ENCODE results near the gene KCNA5. TPM values are rescaled to one million over a fixed set of nuclear protein-coding genes. Genes with fewer than 3 reads are reported as not detected.

Gene KCNA5
- polyA plus RNA-seq, 1 donor (not counting 4 experiments of a cell fraction or from before 2014, with no cell fraction given), result not detected

- no peaks in the 10 kb centered on the region for H3K36me3 ChIP-seq (ENCODE audit: control insufficient read depth in 2 of 2, extremely low read depth in 1 of 2, insufficient read depth in 2 of 2, low read length in 2 of 2)
- no peak overlapping the region for H3K27ac ChIP-seq (ENCODE audit: control insufficient read depth, insufficient read depth, low read length)
- no peaks in the 10 kb centered on the region for H3K9me1 ChIP-seq (ENCODE audit: control insufficient read depth, extremely low read depth, insufficient read depth, low read length)
- FAIRE-seq (no peak), DNase-seq (ENCODE audit: low read depth, low spot score) (no peak)
- no peak overlapping the region for H3K4me3 ChIP-seq (ENCODE audit: control insufficient read depth in 2 of 3, extremely low read depth in 1 of 3, insufficient read depth in 2 of 3, low read depth in 1 of 3, low read length in 3 of 3)
- H3K9me3 ChIP-seq (ENCODE audit: control insufficient read depth, low read depth, low read length), result no peaks in the 10 kb centered on the region
- no peaks in the 10 kb centered on the region for H3K79me2 ChIP-seq (ENCODE audit: control insufficient read depth, insufficient read depth, low read length)
- no peak overlapping the region for H2AFZ ChIP-seq (ENCODE audit: control insufficient read depth, low read length)
- dilution Hi-C loops (cut with MboI; ENCODE audit: extremely low pct_ligation_motif_present, low sequenced_read_pairs), result no loop called here
- no peaks in the 10 kb centered on the region for H3K4me1 ChIP-seq (ENCODE audit: control insufficient read depth, extremely low read depth, insufficient read depth, low read length)
- H3K4me2 ChIP-seq (ENCODE audit: control insufficient read depth, extremely low read depth, insufficient read depth, low read depth, low read length), result no peak overlapping the region
- no peaks in the 10 kb centered on the region for H4K20me1 ChIP-seq (ENCODE audit: control insufficient read depth, extremely low read depth, insufficient read depth, low read length)
- no peak overlapping the region for H3K9ac ChIP-seq (ENCODE audit: control insufficient read depth, extremely low read depth, insufficient read depth, low read length)
- no peaks in the 10 kb centered on the region for H3K27me3 ChIP-seq (ENCODE audit: control insufficient read depth, extremely low read depth, insufficient read depth, low read length)
- TF ChIP-seq EZH2 (IDR thresholded peaks at IDR 0.05; ENCODE audit: low read length), result no peak
- no peak for TF ChIP-seq CTCF (optimal IDR thresholded peaks at IDR 0.05 in 1 of 3, IDR thresholded peaks at IDR 0.05 in 1 of 3, conservative IDR thresholded peaks at IDR 0.05 in 1 of 3; ENCODE audit: extremely low read depth in 1 of 3, insufficient read depth in 2 of 3, low read length in 3 of 3)
Observed at GRCh38 chr12:5013266-5013730, 30.4 kb upstream of the KCNA5 start.

- Histone ChIP-seq H3K9me1 (ENCODE audit: control insufficient read depth, extremely low read depth, insufficient read depth, low read length) (no peaks in the 10 kb centered on the region), H3K9ac (ENCODE audit: control insufficient read depth, extremely low read depth, insufficient read depth, low read length) (no peak overlapping the region), H4K20me1 (ENCODE audit: control insufficient read depth, extremely low read depth, insufficient read depth, low read length) (no peaks in the 10 kb centered on the region), H3K4me3 (ENCODE audit: control insufficient read depth in 2 of 3, extremely low read depth in 1 of 3, insufficient read depth in 2 of 3, low read depth in 1 of 3, low read length in 3 of 3) (no peak overlapping the region), H3K4me1 (ENCODE audit: control insufficient read depth, extremely low read depth, insufficient read depth, low read length) (no peaks in the 10 kb centered on the region), H3K36me3 (ENCODE audit: control insufficient read depth in 2 of 2, extremely low read depth in 1 of 2, insufficient read depth in 2 of 2, low read length in 2 of 2) (no peaks in the 10 kb centered on the region), H3K27me3 (ENCODE audit: control insufficient read depth, extremely low read depth, insufficient read depth, low read length) (no peaks in the 10 kb centered on the region), H3K4me2 (ENCODE audit: control insufficient read depth, extremely low read depth, insufficient read depth, low read depth, low read length) (no peak overlapping the region), H2AFZ (ENCODE audit: control insufficient read depth, low read length) (no peak overlapping the region), H3K27ac (ENCODE audit: control insufficient read depth, insufficient read depth, low read length) (no peak overlapping the region), H3K79me2 (ENCODE audit: control insufficient read depth, insufficient read depth, low read length) (no peaks in the 10 kb centered on the region), H3K9me3 (ENCODE audit: control insufficient read depth, low read depth, low read length) (no peaks in the 10 kb centered on the region)
- DNase-seq (ENCODE audit: low read depth, low spot score) (no peak), FAIRE-seq (no peak)
- TF ChIP-seq EZH2 (IDR thresholded peaks at IDR 0.05; ENCODE audit: low read length) (no peak), CTCF (optimal IDR thresholded peaks at IDR 0.05 in 1 of 3, IDR thresholded peaks at IDR 0.05 in 1 of 3, conservative IDR thresholded peaks at IDR 0.05 in 1 of 3; ENCODE audit: extremely low read depth in 1 of 3, insufficient read depth in 2 of 3, low read length in 3 of 3) (no peak)
- dilution Hi-C loops (cut with MboI; ENCODE audit: extremely low pct_ligation_motif_present, low sequenced_read_pairs), result no loop called here
Observed at GRCh38 chr12:5014269-5014668, 29.4 kb upstream of the KCNA5 start.

Data from keratinocyte (primary cell).